HG02610 (cell line): ENCODE results near the gene AKAP13.
"Not testable (repeated sequence)": the region's sequence is repeated elsewhere in the genome, so short reads cannot be mapped to it uniquely, and the experiment has no call there.

Experiments used
- ATAC-seq: cut with Tn5 transposase; IDR thresholded peaks from one replicate; pipeline ENCODE4 v1.9.1; 2021; ENCODE audit warnings: mild to moderate bottlenecking, moderate library complexity; ENCODE audit not compliant: unreplicated experiment

The AKAP13 gene

DNA sequence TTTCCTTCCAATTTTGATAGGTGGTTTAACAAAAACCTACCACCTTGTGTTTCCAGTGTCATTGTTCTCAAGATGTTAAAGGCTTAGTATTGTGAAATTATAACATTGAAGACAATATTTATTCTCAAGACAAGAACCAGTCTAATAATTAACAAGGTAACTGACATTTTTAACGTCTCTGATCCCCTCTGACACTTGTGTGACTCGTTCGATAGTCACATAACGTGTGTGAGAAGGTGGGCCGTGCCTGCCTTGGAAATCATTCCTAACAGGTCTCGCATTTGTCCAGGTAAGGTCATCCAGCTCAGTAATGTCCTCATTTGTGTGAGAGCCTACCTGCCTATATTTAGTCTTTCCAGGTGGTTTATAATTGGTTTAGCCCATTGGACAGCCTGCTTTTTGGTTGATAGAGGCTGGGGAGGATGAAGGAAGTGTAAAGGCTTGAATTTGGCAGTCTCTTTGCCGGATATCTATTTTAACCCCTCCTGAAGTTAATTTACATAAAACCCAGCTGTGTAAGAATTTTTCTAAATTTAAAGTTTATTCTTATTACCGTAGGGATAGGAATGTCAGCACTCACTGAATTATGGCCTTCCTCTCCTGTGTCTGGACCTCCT lies 94.4 kb downstream of the AKAP13 start:
- ATAC-seq, result no peak

DNA sequence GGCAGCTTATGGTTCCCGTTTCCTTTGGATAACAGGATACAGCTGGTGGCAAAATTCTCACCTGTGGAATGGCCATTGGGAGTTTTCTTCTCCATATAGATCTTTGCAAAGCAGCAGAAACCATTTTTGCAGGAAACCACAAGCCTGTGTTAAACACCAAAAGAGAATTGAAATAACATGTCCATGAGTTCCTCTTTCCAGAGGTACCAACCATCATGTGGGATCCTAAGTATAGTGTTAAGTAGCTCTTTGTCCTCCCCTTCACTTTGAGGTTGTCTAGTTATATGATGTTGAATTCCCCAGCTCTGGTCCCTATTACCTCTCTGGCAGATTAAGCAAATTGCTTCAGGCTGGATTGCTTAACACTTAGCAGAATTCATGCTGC lies 94.9 kb downstream of the AKAP13 start:
- ATAC-seq, result no peak

- ATAC-seq, result no peak
These were observed 95.3 kb downstream of the AKAP13 start for GRCh38 chr15:85475711-85476110.

- ATAC-seq, result no peak
These were observed 96.7 kb downstream of the AKAP13 start for GRCh38 chr15:85477061-85477460.

DNA sequence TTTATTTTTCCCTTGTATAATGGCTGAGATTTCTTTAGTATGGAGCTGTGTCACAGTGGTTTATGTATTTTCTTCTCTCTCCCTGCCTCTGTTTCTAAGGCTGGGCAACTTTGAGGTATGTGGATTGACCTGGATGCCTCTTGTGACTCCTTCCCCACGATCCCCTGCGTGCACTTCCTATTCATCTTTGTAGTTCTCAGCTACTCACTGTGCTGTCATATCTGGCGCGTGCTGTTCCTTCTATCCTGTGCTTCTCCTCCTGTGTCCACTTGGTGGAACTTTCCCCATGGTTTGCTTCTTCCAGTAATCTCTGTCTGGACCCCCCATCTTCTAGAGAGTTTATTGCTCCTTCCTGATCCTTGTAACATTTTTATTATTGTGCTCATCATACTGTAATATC lies 97.3 kb downstream of the AKAP13 start:
- ATAC-seq, result no peak

DNA sequence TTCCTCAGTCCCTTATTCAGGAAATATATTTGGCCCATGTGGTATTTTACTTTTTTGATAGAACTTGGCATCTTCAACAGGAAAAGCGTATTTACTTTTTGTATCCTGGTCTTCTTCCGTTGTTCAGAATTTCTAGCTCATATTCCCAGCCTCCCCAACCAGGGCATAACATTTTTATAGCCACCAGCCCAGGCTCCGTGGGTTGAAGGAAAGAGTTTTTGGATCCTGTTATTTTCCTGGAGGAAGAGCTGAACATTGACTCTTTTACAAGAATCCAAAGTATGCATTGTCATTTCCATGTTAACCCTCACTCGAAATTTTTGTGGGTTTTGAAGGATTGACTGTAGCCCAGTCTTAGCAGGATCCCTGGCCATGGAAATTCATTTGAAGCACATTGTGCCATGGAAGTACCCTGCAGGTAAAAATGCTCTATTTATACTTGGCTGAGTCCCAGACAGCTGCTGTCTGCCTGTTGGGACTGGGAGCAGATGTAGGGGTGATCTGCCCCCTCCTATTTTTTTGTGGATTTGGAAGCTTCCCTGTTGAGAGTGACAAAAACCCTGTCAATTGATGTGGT lies 98.8 kb downstream of the AKAP13 start:
- ATAC-seq, result no peak

DNA sequence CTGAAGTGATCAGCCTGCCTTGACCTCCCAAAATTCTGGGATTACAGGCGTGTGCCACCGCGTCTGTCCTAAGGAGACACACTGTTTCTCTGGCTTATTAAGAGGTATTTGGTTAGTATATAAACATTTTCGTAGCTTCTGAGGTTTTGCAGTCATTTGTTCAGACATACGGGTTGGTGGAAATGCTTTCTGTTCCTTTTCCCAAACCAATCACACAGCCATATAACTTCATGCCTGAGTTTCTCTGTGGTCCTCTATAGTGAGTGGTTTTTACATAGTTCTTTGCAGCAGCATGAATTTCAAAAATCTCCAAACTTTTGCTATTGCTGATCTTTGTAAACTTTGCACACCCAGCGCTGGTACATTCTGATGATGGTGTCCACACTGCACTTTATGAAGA lies 100.5 kb downstream of the AKAP13 start:
- ATAC-seq, result no peak

GRCh38 chr15:85481543-85481942 lies 101.1 kb downstream of the AKAP13 start:
- not testable (repeated sequence) for ATAC-seq

GRCh38 chr15:85482894-85483293 lies 102.5 kb downstream of the AKAP13 start:
- peak; percentile 73 for ATAC-seq

GRCh38 chr15:85483955-85484354 lies 103.6 kb downstream of the AKAP13 start:
- ATAC-seq, result not testable (repeated sequence)

DNA sequence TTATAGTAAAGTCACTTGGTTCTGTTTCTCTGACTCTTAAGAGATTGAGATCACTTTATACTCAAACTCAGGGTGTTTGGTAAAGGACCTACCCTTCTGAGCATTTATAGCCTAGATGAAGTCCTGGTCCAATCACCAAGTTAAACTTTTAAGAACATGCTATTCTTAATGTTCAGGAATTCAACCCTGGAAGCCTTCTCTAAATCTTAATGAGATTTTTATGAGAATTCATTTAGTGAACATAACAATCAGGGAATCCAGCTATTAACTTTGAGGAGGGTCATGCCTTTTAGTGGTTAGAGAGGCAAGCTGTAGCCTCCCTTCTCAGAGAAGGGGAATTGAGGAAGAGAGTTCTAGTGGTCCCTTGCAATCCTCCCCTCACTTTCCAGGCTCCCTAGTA lies 104.5 kb downstream of the AKAP13 start:
- ATAC-seq, result not testable (repeated sequence)

DNA sequence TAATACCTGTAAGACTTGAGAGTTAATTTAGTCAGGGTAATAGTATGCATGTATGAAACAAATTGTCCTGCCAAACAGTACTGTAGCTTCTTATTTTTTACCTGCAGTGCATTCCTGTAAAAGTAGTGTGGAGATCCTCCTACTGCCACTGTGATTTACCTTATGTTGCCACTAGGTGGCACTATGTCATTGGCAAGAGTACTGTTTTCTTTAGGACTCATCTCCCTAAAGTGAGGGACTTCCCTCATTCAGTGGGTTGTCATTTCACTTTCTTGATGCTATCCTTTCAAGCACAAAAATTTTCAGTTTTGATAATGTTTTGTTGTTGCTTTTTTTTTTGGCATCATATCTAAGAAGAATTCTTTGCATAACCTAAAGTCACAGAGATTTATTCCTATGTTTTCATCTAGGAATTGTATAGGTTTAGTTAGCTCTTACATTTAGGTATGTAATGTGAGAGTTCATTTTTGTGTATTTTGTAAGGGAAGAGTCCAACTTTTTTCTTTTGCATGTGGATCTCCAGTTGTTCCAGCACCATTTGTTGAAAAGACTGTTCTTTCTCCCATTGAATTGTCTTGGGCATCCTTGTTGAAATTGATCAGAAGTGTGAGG lies 105.7 kb downstream of the AKAP13 start:
- ATAC-seq, result peak; percentile 62

GRCh38 chr15:85487796-85488195 lies 107.4 kb downstream of the AKAP13 start:
- ATAC-seq, result not testable (repeated sequence)

DNA sequence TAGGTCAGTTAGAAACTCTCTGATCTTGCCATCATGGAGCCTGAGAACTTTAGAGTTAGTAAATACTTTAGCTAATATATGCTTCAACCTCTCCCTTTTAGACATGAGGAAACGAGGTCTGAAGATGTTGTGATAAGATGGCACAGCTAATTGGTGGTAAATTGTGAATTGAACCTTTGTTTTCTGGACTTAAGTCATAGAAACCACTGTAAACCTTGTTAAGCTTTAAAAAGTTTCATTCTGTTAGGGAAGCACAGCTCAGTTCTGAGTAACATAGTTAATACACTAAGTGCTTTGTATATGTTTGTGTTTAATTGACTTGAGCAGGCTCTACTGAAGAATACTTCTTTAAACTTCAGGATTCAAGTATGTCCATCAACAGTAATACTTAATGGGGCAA lies 108.6 kb downstream of the AKAP13 start:
- no peak for ATAC-seq

- no peak for ATAC-seq
These were observed 109.5 kb downstream of the AKAP13 start for GRCh38 chr15:85489773-85490493.

DNA sequence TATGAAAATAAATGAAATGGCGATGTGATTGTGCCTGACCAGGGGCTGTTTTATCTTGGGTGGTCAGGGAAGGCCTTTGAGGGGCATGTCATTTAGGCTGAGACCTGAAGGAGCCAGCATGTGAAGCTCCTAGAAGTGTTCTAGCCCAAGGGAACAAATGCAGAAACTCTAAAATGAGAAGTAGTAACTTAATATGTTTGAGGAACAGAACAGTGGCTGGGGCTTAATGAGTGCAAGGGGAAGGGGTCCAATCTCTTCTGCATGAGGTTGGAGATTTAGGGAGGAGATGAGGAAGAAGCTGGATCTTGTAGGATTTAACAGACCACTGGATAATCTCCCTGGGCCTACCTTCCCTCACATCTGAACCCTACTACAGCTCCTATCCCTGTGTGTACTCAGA lies 110.5 kb downstream of the AKAP13 start:
- no peak for ATAC-seq

GRCh38 chr15:85491691-85492090 lies 111.3 kb downstream of the AKAP13 start:
- ATAC-seq, result no peak

- no peak for ATAC-seq
These were observed 112.0 kb downstream of the AKAP13 start for GRCh38 chr15:85492406-85492805.

DNA sequence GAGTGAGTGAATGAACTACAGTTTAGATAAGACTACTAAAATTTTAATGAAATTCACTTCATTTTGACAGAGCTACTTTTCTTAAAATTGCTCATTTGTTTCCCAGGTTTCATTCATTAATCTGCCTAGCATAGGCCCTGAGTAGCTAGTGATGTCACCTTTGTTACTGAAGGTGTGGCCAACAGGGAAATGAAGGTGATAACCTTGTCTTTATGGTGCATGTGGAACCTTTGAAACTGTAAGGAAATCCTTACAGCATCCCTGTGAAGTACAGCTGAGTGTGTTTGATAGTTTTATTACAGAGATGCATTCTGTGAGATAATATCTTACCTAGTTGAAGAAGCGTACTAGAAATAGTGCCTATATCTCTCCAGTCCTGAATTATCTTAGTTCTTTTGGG lies 112.9 kb downstream of the AKAP13 start:
- no peak for ATAC-seq

DNA sequence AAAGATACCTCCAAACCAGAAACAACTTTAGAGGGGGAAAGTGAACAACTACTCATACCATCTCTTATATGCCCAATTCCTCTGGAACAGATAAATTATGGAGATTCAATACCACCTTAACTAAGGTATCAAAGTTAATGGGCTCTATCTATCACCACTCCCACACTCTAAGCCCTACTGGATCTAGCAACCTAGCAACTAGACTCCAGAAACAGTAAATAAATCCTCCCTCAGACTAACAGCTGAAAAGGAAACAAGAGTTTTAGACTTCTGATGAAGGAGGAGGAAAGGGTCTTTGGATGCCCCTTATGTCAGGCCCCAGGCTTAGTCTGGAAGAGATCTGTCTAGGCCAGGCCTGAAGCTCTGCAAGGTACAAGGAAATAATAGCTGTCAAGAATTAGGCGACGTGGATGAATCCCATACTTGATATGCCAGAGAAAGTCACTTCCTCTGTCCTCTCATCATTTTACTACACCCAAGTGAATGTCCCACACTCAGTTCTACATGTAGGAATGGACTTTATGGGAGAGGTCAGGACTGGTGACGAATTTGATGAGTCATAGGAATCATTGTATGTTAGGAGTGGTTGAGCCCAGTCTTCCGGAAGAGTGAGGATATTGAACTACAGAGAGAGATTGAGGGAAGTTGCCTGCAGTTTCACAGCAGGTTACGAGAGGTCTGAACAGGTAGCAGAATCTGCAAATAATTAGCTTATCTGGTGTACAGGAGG lies 113.8 kb downstream of the AKAP13 start:
- no peak for ATAC-seq

GRCh38 chr15:85495096-85495495 lies 114.7 kb downstream of the AKAP13 start:
- no peak for ATAC-seq
